Fibroblast of the aortic adventitia (primary cell): ENCODE results near the gene STK11. TPM values are rescaled to one million over a fixed set of nuclear protein-coding genes. Genes with fewer than 3 reads are reported as not detected.

Source experiments
- DNase-seq: peaks from one replicate; pipeline ENCODE4 v3.0.0-alpha.2; 2010; ENCODE audit warnings: low read depth
- H3K4me3 ChIP-seq: 2 replicates; pipeline ENCODE4 v1.5.1; 2011; ENCODE audit warnings: low read depth, mild to moderate bottlenecking, control low read depth, low read length, moderate library complexity
- total RNA-seq: library from RNA; depleted of rRNA; stranded (reverse); fragments of >200 nt; gene quantifications from 2 replicates; pipeline ENCODE4 v1.2.3, GENCODE V29; 2012; ENCODE audit warnings: low replicate concordance
- TF ChIP-seq, protein P1 (sequence below): IDR thresholded peaks from 2 replicates; pipeline ENCODE4 v1.5.1; 2011; ENCODE audit warnings: mild to moderate bottlenecking, low read length, control low read depth, inconsistent platforms; ENCODE audit not compliant: insufficient read depth

The STK11 gene
- total RNA-seq, 1 donor = 54.1 TPM

DNA sequence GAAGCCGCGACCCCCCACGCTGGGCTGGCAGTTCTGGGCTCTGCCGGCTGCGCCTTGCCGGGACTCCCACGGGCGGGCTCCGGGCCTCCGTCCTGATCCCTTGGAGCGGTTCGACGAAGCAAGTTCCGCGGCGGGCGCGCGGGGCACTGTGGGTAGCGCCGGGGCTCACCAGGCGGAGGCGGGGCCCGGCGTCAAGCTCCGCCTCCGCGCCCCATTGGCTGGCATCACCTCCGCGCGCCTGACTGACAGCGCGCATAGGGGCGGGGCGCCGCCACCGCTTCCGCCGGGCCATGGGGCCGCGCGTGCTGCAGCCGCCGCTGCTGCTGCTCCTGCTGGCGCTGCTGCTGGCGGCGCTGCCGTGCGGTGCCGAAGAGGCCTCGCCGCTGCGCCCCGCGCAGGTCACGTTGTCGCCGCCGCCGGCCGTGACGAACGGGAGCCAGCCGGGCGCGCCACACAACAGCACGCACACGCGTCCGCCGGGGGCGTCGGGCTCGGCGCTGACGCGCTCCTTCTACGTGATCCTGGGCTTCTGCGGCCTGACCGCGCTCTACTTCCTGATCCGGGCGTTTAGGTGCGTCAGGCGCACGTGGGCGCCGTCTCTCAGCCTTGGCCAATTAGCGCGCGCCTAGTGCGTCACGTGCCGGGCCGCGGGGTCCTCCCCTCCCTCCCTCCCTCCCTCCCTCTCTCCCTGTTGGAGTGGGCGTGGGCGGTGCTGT, 69.8 kb downstream of the STK11 start, which contains the start of gene FAM174C:
Gene FAM174C, plus strand, starts transcription at position 271 of the 716 bp plus-strand sequence. Its CDS starts 20 bp downstream, at position 291.
- H3K4me3 ChIP-seq = peak within 1 kb of the TSS; percentile 76
- TF ChIP-seq, protein P1, sequence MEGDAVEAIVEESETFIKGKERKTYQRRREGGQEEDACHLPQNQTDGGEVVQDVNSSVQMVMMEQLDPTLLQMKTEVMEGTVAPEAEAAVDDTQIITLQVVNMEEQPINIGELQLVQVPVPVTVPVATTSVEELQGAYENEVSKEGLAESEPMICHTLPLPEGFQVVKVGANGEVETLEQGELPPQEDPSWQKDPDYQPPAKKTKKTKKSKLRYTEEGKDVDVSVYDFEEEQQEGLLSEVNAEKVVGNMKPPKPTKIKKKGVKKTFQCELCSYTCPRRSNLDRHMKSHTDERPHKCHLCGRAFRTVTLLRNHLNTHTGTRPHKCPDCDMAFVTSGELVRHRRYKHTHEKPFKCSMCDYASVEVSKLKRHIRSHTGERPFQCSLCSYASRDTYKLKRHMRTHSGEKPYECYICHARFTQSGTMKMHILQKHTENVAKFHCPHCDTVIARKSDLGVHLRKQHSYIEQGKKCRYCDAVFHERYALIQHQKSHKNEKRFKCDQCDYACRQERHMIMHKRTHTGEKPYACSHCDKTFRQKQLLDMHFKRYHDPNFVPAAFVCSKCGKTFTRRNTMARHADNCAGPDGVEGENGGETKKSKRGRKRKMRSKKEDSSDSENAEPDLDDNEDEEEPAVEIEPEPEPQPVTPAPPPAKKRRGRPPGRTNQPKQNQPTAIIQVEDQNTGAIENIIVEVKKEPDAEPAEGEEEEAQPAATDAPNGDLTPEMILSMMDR = no peak
- peak; percentile 95 for DNase-seq

DNA sequence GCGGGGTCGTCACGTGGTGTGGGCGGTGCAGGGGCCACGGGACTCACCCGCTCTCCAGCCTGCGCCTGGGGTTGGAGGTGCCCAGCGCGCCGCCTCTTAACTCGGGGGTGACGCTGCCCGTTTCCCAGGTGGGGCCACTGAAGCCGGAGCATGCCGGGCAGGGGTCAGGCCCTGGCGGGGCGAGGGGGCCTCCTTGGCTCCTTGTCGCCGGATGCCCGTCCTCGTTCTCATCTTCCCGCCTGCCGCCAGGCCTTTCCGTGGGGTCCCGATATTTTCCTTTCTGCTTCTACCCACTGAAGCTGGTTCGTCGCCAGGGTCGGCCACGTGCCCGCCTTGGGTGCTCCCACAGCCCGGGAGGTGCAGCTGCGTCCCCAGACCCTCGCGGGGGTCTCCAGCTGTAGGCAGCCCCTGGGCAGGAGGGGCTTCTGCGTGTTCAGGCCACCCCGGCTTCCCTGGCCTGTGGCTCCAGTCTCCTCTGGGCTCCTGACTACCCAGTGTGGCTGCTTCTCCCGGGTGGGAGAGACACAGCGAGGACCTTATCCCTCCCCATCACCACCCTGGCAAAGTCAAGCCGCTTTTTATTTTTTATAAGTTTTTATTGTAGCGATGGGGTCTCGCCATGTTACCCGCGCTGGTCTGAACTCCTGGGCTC, 70.5 kb downstream of the STK11 start:
- DNase-seq = no peak
- TF ChIP-seq, protein P1 = no peak
- peak overlapping the region; percentile 76 for H3K4me3 ChIP-seq

DNA sequence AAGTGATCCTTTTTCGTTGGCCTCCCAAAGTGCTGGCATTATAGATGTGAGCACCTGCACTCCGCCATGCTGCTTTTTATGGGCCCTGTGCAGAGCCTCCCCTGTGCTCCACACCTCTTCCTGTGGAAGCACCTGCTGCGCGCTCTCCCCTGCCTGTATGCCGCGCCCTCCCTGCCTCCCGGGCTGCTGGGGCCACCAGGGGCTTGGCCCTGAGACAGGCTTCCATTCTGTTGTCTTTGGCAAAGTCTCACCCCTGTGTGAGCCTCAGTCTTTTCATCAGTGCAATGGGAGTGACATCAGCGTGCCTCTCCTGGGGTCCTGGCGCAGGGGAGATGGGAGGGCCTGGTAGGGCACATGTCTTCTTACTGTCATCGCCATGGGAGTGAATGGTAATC, 71.0 kb downstream of the STK11 start:
- TF ChIP-seq, protein P1 = no peak
- peak overlapping the region; percentile 76 for H3K4me3 ChIP-seq
- no peak for DNase-seq

DNA sequence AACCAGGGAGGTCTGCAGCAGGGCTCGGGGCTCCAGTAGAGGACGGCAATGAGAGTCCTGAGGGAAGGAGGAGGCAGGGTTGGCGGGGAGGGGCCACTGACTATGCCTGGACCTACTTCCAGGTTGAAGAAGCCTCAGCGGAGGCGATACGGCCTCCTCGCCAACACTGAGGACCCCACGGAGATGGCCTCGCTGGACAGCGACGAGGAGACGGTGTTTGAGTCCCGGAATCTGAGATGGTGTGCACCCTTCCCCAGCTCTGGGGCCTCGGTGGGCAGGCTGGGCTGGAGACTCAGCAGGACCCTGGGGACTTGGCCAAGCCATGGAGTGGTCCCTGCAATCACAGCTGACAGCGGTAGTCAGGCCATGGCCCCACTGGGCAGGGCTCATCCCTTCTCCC, 71.5 kb downstream of the STK11 start:
- DNase-seq = no peak
- no peak overlapping the region for H3K4me3 ChIP-seq
- TF ChIP-seq, protein P1 = no peak

Other genes starting within 250 kb of the STK11 start
- gene WDR18, start 221.4 kb upstream of the STK11 start, total RNA-seq = 16.5 and 45.0 TPM in 2 replicates
- 0.45 and 0.74 TPM in 2 replicates for gene GRIN3B, start 205.4 kb upstream of the STK11 start, total RNA-seq
- gene TMEM259, start 184.7 kb upstream of the STK11 start, total RNA-seq = 44.7 and 49.9 TPM in 2 replicates
- not detected in 2 replicates for gene RNU6-2, start 184.3 kb upstream of the STK11 start, total RNA-seq
- gene CNN2, start 179.2 kb upstream of the STK11 start, total RNA-seq = 96.0 and 101 TPM in 2 replicates
- gene ABCA7, start 165.7 kb upstream of the STK11 start, total RNA-seq = 3.5 and 21.6 TPM in 2 replicates
- gene ARHGAP45, start 138.6 kb upstream of the STK11 start, total RNA-seq = 0.18 TPM in 1 of 2 replicates, not detected in the other
- 27.7 and 91.2 TPM in 2 replicates for gene POLR2E, start 110.4 kb upstream of the STK11 start, total RNA-seq
- gene GPX4, start 101.8 kb upstream of the STK11 start, total RNA-seq = 156 and 288 TPM in 2 replicates
- 18.5 and 41.2 TPM in 2 replicates for gene SBNO2, start 31.5 kb upstream of the STK11 start, total RNA-seq
- 2.3 and 3.1 TPM in 2 replicates for gene CBARP, start 32.2 kb downstream of the STK11 start, total RNA-seq
- gene ATP5F1D, start 36.0 kb downstream of the STK11 start, total RNA-seq = 15.7 and 55.6 TPM in 2 replicates
- 23.2 and 32.5 TPM in 2 replicates for gene MIDN, start 42.8 kb downstream of the STK11 start, total RNA-seq
- 245 and 776 TPM in 2 replicates for gene CIRBP, start 63.6 kb downstream of the STK11 start, total RNA-seq
- 25.2 and 123 TPM in 2 replicates for gene FAM174C, start 69.8 kb downstream of the STK11 start, total RNA-seq
- not detected in 2 replicates for gene EFNA2, start 80.1 kb downstream of the STK11 start, total RNA-seq
- gene NDUFS7, start 178.1 kb downstream of the STK11 start, total RNA-seq = 14.6 and 40.7 TPM in 2 replicates
- gene GAMT, start 195.8 kb downstream of the STK11 start, total RNA-seq = 8.8 and 40.6 TPM in 2 replicates
- gene DAZAP1, start 201.8 kb downstream of the STK11 start, total RNA-seq = 17.3 and 43.8 TPM in 2 replicates
- 567 and 712 TPM in 2 replicates for gene RPS15, start 232.6 kb downstream of the STK11 start, total RNA-seq
- gene APC2, start 244.3 kb downstream of the STK11 start, total RNA-seq = 0.27 and 0.57 TPM in 2 replicates